ENCODE measurements around the gene GNB1L. TPM values are rescaled to one million over a fixed set of nuclear protein-coding genes. Genes with fewer than 3 reads are reported as not detected.

Gene GNB1L
- total RNA-seq, 1 experiment from 2014 or later = 18.0 TPM

DNA sequence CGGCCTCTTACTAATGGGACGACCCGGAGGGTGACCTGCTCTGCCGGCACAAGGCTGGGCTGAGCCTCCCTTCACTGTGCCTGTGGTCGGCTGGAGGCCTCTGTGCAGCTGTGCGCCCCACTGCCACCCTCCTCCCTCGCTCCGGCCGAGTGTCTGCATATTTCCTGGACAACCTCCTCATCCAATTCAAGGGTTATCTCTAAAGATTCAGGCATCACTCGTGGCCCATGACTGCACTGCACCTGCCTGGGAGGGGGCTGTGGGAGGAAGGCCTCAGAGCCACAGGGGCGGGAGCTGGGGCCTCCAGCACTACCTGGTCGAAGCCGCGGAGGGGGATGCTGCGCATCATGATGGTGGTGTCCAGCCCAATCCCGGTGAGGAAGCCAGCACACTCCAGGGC is 43.1 kb upstream of the GNB1L start:
- CTCF ChIA-PET = interaction anchor here (2.3 to 3.6 kb wide), 2 partner anchors 12 to 167 kb away, joined by 12 to 21 read pairs; no protein-coding TSS in a partner anchor
- POLR2A ChIA-PET = interaction anchor here (0.6 kb wide), 1 partner anchor 176 kb away, joined by 4 read pairs; no protein-coding TSS in a partner anchor
- no peaks in the 10 kb centered on the region for H3K36me3 Mint-ChIP-seq
- no peaks in the 10 kb centered on the region; the same call in 1 of the 2 replicates for H3K27me3 Mint-ChIP-seq (ENCODE audit: low read depth)
- DNase-seq (ENCODE audit: low spot score) (no peak), ATAC-seq (no peak)
- H3K4me3 Mint-ChIP-seq = no peak overlapping the region
- no peak overlapping the region for H3K27ac Mint-ChIP-seq
- peaks cover 6% of the 10 kb centered on the region for H3K4me1 Mint-ChIP-seq
- TF ChIP-seq ZNF263 (CRISPR knock-in tag; IDR thresholded peaks at IDR 0.05; ENCODE audit: low read depth) (no peak), NR1H2 (CRISPR knock-in tag; IDR thresholded peaks at IDR 0.05) (no peak), PRRX2 (CRISPR knock-in tag; IDR thresholded peaks at IDR 0.05) (no peak), HMGA2 (CRISPR knock-in tag; IDR thresholded peaks at IDR 0.05) (no peak), JUN (CRISPR knock-in tag; IDR thresholded peaks at IDR 0.05) (no peak)
- TF ChIP-seq, protein P1, sequence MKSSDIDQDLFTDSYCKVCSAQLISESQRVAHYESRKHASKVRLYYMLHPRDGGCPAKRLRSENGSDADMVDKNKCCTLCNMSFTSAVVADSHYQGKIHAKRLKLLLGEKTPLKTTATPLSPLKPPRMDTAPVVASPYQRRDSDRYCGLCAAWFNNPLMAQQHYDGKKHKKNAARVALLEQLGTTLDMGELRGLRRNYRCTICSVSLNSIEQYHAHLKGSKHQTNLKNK (CRISPR knock-in tag; IDR thresholded peaks at IDR 0.05) = no peak
- H3K9me3 Mint-ChIP-seq = no peaks in the 10 kb centered on the region

DNA sequence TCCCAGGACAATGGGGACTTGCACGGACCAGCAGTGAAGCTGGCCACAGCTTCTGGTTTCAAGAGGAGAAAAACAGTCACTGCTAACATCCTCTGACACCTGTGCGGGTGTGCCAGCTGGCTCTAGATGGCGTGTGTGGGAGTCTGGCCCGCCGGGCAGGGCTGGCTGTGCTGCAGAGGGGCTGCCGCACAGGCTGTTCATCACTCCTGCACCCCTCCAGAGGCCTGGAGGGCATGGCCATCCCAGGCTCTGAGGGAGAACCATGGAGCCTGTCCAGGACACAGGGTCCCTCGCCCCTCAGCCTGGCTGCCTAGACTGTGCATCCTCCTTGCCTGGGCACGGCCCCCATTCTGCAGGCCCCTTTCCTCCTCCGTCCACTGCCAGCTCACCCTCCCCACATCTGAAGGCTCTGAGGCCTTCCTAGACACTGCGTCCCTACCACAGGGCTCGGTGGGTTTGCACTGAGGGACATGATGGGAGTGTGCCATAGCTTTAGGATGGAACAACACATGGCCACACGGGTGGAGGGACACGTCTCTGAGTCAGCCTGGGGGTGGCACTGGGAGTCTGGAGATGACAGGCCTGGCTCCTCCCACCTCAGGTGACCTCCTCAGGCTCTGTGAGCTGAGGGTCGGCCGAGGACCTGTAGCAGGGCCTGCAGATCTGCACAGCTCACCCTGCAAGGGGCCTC is 42.1 kb upstream of the GNB1L start:
- Mint-ChIP-seq H3K4me3 (no peak overlapping the region), H3K27me3 (ENCODE audit: low read depth) (no peaks in the 10 kb centered on the region; the same call in 1 of the 2 replicates), H3K4me1 (peaks cover 13% of the 10 kb centered on the region), H3K9me3 (no peaks in the 10 kb centered on the region), H3K36me3 (no peaks in the 10 kb centered on the region), H3K27ac (0 out of 2 replicates have a peak overlapping the region, but pooled peaks have one; percentile 87)
- ATAC-seq = peak; percentile 12
- ChIA-PET POLR2A (interaction anchor here (0.5 kb wide), 1 partner anchor 24 kb away, joined by 4 read pairs; no protein-coding TSS in a partner anchor), CTCF (interaction anchor here (0.6 to 3.6 kb wide), 7 partner anchors 13 to 166 kb away, joined by 3 to 21 read pairs (median 3); no protein-coding TSS in a partner anchor)
- TF ChIP-seq, protein P2, sequence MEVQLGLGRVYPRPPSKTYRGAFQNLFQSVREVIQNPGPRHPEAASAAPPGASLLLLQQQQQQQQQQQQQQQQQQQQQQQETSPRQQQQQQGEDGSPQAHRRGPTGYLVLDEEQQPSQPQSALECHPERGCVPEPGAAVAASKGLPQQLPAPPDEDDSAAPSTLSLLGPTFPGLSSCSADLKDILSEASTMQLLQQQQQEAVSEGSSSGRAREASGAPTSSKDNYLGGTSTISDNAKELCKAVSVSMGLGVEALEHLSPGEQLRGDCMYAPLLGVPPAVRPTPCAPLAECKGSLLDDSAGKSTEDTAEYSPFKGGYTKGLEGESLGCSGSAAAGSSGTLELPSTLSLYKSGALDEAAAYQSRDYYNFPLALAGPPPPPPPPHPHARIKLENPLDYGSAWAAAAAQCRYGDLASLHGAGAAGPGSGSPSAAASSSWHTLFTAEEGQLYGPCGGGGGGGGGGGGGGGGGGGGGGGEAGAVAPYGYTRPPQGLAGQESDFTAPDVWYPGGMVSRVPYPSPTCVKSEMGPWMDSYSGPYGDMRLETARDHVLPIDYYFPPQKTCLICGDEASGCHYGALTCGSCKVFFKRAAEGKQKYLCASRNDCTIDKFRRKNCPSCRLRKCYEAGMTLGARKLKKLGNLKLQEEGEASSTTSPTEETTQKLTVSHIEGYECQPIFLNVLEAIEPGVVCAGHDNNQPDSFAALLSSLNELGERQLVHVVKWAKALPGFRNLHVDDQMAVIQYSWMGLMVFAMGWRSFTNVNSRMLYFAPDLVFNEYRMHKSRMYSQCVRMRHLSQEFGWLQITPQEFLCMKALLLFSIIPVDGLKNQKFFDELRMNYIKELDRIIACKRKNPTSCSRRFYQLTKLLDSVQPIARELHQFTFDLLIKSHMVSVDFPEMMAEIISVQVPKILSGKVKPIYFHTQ (CRISPR knock-in tag; IDR thresholded peaks at IDR 0.05) = no peak
- TF ChIP-seq TCF7 (CRISPR knock-in tag; IDR thresholded peaks at IDR 0.05; ENCODE audit: low read depth) = no peak
- TF ChIP-seq TP53 (CRISPR knock-in tag; IDR thresholded peaks at IDR 0.05) = no peak
- TF ChIP-seq, protein P3, sequence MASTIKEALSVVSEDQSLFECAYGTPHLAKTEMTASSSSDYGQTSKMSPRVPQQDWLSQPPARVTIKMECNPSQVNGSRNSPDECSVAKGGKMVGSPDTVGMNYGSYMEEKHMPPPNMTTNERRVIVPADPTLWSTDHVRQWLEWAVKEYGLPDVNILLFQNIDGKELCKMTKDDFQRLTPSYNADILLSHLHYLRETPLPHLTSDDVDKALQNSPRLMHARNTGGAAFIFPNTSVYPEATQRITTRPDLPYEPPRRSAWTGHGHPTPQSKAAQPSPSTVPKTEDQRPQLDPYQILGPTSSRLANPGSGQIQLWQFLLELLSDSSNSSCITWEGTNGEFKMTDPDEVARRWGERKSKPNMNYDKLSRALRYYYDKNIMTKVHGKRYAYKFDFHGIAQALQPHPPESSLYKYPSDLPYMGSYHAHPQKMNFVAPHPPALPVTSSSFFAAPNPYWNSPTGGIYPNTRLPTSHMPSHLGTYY (CRISPR knock-in tag; IDR thresholded peaks at IDR 0.05) = no peak
- TF ChIP-seq, protein P4, sequence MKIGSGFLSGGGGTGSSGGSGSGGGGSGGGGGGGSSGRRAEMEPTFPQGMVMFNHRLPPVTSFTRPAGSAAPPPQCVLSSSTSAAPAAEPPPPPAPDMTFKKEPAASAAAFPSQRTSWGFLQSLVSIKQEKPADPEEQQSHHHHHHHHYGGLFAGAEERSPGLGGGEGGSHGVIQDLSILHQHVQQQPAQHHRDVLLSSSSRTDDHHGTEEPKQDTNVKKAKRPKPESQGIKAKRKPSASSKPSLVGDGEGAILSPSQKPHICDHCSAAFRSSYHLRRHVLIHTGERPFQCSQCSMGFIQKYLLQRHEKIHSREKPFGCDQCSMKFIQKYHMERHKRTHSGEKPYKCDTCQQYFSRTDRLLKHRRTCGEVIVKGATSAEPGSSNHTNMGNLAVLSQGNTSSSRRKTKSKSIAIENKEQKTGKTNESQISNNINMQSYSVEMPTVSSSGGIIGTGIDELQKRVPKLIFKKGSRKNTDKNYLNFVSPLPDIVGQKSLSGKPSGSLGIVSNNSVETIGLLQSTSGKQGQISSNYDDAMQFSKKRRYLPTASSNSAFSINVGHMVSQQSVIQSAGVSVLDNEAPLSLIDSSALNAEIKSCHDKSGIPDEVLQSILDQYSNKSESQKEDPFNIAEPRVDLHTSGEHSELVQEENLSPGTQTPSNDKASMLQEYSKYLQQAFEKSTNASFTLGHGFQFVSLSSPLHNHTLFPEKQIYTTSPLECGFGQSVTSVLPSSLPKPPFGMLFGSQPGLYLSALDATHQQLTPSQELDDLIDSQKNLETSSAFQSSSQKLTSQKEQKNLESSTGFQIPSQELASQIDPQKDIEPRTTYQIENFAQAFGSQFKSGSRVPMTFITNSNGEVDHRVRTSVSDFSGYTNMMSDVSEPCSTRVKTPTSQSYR (CRISPR knock-in tag; IDR thresholded peaks at IDR 0.05) = no peak
- TF ChIP-seq, protein P5, sequence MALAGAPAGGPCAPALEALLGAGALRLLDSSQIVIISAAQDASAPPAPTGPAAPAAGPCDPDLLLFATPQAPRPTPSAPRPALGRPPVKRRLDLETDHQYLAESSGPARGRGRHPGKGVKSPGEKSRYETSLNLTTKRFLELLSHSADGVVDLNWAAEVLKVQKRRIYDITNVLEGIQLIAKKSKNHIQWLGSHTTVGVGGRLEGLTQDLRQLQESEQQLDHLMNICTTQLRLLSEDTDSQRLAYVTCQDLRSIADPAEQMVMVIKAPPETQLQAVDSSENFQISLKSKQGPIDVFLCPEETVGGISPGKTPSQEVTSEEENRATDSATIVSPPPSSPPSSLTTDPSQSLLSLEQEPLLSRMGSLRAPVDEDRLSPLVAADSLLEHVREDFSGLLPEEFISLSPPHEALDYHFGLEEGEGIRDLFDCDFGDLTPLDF (CRISPR knock-in tag; IDR thresholded peaks at IDR 0.05) = no peak
- no peak for DNase-seq (ENCODE audit: low spot score)

All from WTC11 (cell line).